Inferior parietal cortex (tissue), 1 donor: ENCODE data around the gene SBSN.

Experiments
- DNase-seq: peaks from one replicate; pipeline ENCODE4 v3.0.0-alpha.2; 2016; ENCODE audit errors: extremely low spot score

The SBSN gene

GRCh38 chr19:35554076-35554475 lies 26.0 kb upstream of the SBSN start:
- no peak for DNase-seq

GRCh38 chr19:35553385-35554000 lies 25.4 kb upstream of the SBSN start:
- no peak for DNase-seq

- no peak for DNase-seq
These were observed 24.6 kb upstream of the SBSN start for GRCh38 chr19:35552534-35553384.

- no peak for DNase-seq
These were observed 23.1 kb upstream of the SBSN start for GRCh38 chr19:35551091-35551810.

- DNase-seq = no peak
These were observed 21.9 kb upstream of the SBSN start for GRCh38 chr19:35549879-35550523.

- DNase-seq = peak; percentile 81
These were observed 21.2 kb upstream of the SBSN start for GRCh38 chr19:35549174-35549788.

GRCh38 chr19:35546532-35546931 lies 18.4 kb upstream of the SBSN start:
- DNase-seq = no peak

- no peak for DNase-seq
These were observed 17.8 kb upstream of the SBSN start for GRCh38 chr19:35545855-35546381.

- DNase-seq = peak; percentile 89
These were observed 17.1 kb upstream of the SBSN start, which contains the start of gene TMEM147 for GRCh38 chr19:35545001-35545854. TSS of gene TMEM147 (plus strand) at chr19:35545626. CDS start at chr19:35545740, 114 bp downstream.

- no peak for DNase-seq
These were observed 16.1 kb upstream of the SBSN start for GRCh38 chr19:35544110-35544802.

- no peak for DNase-seq
These were observed 15.4 kb upstream of the SBSN start for GRCh38 chr19:35543280-35544109.

GRCh38 chr19:35542209-35542608 lies 14.1 kb upstream of the SBSN start:
- DNase-seq = no peak

- DNase-seq = no peak
These were observed 12.3 kb upstream of the SBSN start for GRCh38 chr19:35540356-35540927.

- DNase-seq = no peak
These were observed 11.7 kb upstream of the SBSN start for GRCh38 chr19:35539850-35540249.

- no peak for DNase-seq
These were observed 11.2 kb upstream of the SBSN start for GRCh38 chr19:35539314-35539713.

GRCh38 chr19:35534803-35535480 lies 6.8 kb upstream of the SBSN start:
- no peak for DNase-seq

- no peak for DNase-seq
These were observed 5.8 kb upstream of the SBSN start for GRCh38 chr19:35533822-35534392.
